HG03159 (cell line): ENCODE data around the gene PTPRN2.
"Not testable (repeated sequence)": the region's sequence is repeated elsewhere in the genome, so short reads cannot be mapped to it uniquely, and the experiment has no call there.

Source experiments
- ATAC-seq: cut with Tn5 transposase; IDR thresholded peaks from one replicate; pipeline ENCODE4 v1.9.1; 2021; ENCODE audit warnings: mild to moderate bottlenecking, moderate library complexity; ENCODE audit not compliant: unreplicated experiment

PTPRN2 gene

GRCh38 chr7:157907091-157907490 lies 680.5 kb downstream of the PTPRN2 start:
- no peak for ATAC-seq

GRCh38 chr7:157906583-157906982 lies 681.0 kb downstream of the PTPRN2 start:
- no peak for ATAC-seq

GRCh38 chr7:157905651-157906461 lies 681.8 kb downstream of the PTPRN2 start:
- ATAC-seq: no peak

- no peak for ATAC-seq
Measured at GRCh38 chr7:157904866-157905570, 682.6 kb downstream of the PTPRN2 start.

GRCh38 chr7:157904211-157904865 lies 683.3 kb downstream of the PTPRN2 start:
- no peak for ATAC-seq

- ATAC-seq: no peak
Measured at GRCh38 chr7:157903710-157904109, 683.9 kb downstream of the PTPRN2 start.

- no peak for ATAC-seq
Measured at GRCh38 chr7:157903296-157903695, 684.3 kb downstream of the PTPRN2 start.

GRCh38 chr7:157901816-157902610 lies 685.6 kb downstream of the PTPRN2 start:
- not testable (repeated sequence) for ATAC-seq

- ATAC-seq: no peak
Measured at GRCh38 chr7:157901166-157901565, 686.5 kb downstream of the PTPRN2 start.

GRCh38 chr7:157900556-157900955 lies 687.1 kb downstream of the PTPRN2 start:
- no peak for ATAC-seq

GRCh38 chr7:157900011-157900410 lies 687.6 kb downstream of the PTPRN2 start:
- ATAC-seq: no peak

- no peak for ATAC-seq
Measured at GRCh38 chr7:157898802-157899505, 688.7 kb downstream of the PTPRN2 start.

- ATAC-seq: no peak
Measured at GRCh38 chr7:157898261-157898660, 689.4 kb downstream of the PTPRN2 start.

- ATAC-seq: no peak
Measured at GRCh38 chr7:157897681-157898080, 689.9 kb downstream of the PTPRN2 start.

GRCh38 chr7:157896774-157897555 lies 690.7 kb downstream of the PTPRN2 start:
- no peak for ATAC-seq

GRCh38 chr7:157896376-157896675 lies 691.3 kb downstream of the PTPRN2 start:
- not testable (repeated sequence) for ATAC-seq

GRCh38 chr7:157895520-157896375 lies 691.9 kb downstream of the PTPRN2 start:
- no peak for ATAC-seq

- ATAC-seq: not testable (repeated sequence)
Measured at GRCh38 chr7:157895098-157895497, 692.5 kb downstream of the PTPRN2 start.
